Liver (tissue), 9 donors: ENCODE data around the gene EIF1B. TPM values are rescaled to one million over a fixed set of nuclear protein-coding genes. Genes with fewer than 3 reads are reported as not detected.

Source experiments
- DNase-seq: peaks from one replicate; pipeline ENCODE4 v3.0.0-alpha.2; 2017; ENCODE audit warnings: low spot score
- H3K27ac ChIP-seq, 2 donors: one replicate each; pipeline ENCODE4 v1.7.0; 2013; ENCODE audit warnings: inconsistent platforms in 2 of 2, low read length in 2 of 2, control low read depth in 1 of 2, low read depth in 1 of 2, mild to moderate bottlenecking in 1 of 2
- H3K27me3 ChIP-seq, 4 donors: one replicate each; pipeline versions ENCODE4 v1.6.1 to v1.7.0; 2013; ENCODE audit warnings: low read length in 3 of 4, inconsistent platforms in 1 of 4, mild to moderate bottlenecking in 1 of 4, moderate library complexity in 1 of 4; ENCODE audit not compliant: control insufficient read depth in 4 of 4, insufficient read depth in 4 of 4
- H3K36me3 ChIP-seq, 4 donors: one replicate each; pipeline versions ENCODE4 v1.6.1 to v1.7.0; 2013; ENCODE audit warnings: low read length in 3 of 4, mild to moderate bottlenecking in 3 of 4, low read depth in 1 of 4, moderate library complexity in 1 of 4; ENCODE audit not compliant: control insufficient read depth in 4 of 4, insufficient read depth in 3 of 4
- H3K4me1 ChIP-seq, 4 donors: one replicate each; pipeline versions ENCODE4 v1.6.1 to v1.7.0; 2013; ENCODE audit warnings: low read length in 3 of 4, mild to moderate bottlenecking in 3 of 4, moderate library complexity in 1 of 4; ENCODE audit not compliant: control insufficient read depth in 4 of 4, insufficient read depth in 4 of 4
- H3K4me3 ChIP-seq, 3 donors: one replicate each; pipeline versions ENCODE4 v1.6.1 to v1.7.0; 2013; ENCODE audit warnings: low read length in 3 of 3, control low read depth in 1 of 3, low read depth in 1 of 3, mild to moderate bottlenecking in 1 of 3
- H3K9ac ChIP-seq, 2 donors: one replicate each; pipeline ENCODE4 v1.7.0; 2013; ENCODE audit warnings: low read length in 2 of 2, mild to moderate bottlenecking in 2 of 2, moderate library complexity in 2 of 2, control low read depth in 1 of 2, low read depth in 1 of 2
- H3K9me3 ChIP-seq, 4 donors: one replicate each; pipeline versions ENCODE4 v1.6.1 to v1.7.0; 2013; ENCODE audit warnings: low read length in 3 of 4; ENCODE audit not compliant: control insufficient read depth in 4 of 4
- CTCF ChIP-seq: fragments of 150-350 bp; IDR thresholded peaks from 2 replicates; pipeline ENCODE4 v1.5.1; 2017; ENCODE audit warnings: improper control_type of control experiment, low read depth, low read length; ENCODE audit not compliant: missing input control
- EGR1 ChIP-seq, 2 donors: IDR thresholded peaks; 2 replicates each; pipeline ENCODE4 v1.6.1; 2016 to 2018; ENCODE audit warnings: antibody characterized with exemption in 2 of 2, low read depth in 2 of 2
- FOXA1 ChIP-seq: IDR thresholded peaks from 2 replicates; pipeline ENCODE4 v1.6.1; 2016; ENCODE audit warnings: antibody characterized with exemption
- FOXA2 ChIP-seq: IDR thresholded peaks from 2 replicates; pipeline ENCODE4 v1.6.1; 2016; ENCODE audit warnings: antibody characterized with exemption
- HNF4A ChIP-seq, 2 donors: conservative IDR thresholded peaks; 2 replicates each; pipeline ENCODE4 v1.6.1; 2016; ENCODE audit warnings: antibody characterized with exemption in 2 of 2, mild to moderate bottlenecking in 2 of 2
- HNF4G ChIP-seq: IDR thresholded peaks from 2 replicates; pipeline ENCODE4 v1.6.1; 2016; ENCODE audit warnings: antibody characterized with exemption
- JUND ChIP-seq, 2 donors: IDR thresholded peaks; 2 replicates each; pipeline ENCODE4 v1.6.1; 2016; ENCODE audit warnings: antibody characterized with exemption in 2 of 2
- NR2F2 ChIP-seq: IDR thresholded peaks from 2 replicates; pipeline ENCODE4 v1.6.1; 2016; ENCODE audit warnings: antibody characterized with exemption
- RAD21 ChIP-seq, 2 donors: IDR thresholded peaks; 2 replicates each; pipeline ENCODE4 v1.6.1; 2016; ENCODE audit warnings: antibody characterized with exemption in 2 of 2, mild to moderate bottlenecking in 2 of 2
- RXRA ChIP-seq, 2 donors: IDR thresholded peaks; 2 replicates each; pipeline ENCODE4 v1.6.1; 2017 to 2018; ENCODE audit warnings: antibody characterized with exemption in 2 of 2, mild to moderate bottlenecking in 1 of 2
- SP1 ChIP-seq: IDR thresholded peaks from 2 replicates; pipeline ENCODE4 v1.6.1; 2018; ENCODE audit warnings: antibody characterized with exemption, mild to moderate bottlenecking
- TAF1 ChIP-seq: conservative IDR thresholded peaks from 2 replicates; pipeline ENCODE4 v1.6.1; 2016; ENCODE audit warnings: antibody characterized with exemption, mild to moderate bottlenecking
- YY1 ChIP-seq: IDR thresholded peaks from 2 replicates; pipeline ENCODE4 v1.6.1; 2016; ENCODE audit warnings: antibody characterized with exemption, mild to moderate bottlenecking
- WGBS: extraction: QIAGEN DNeasy Blood & Tissue Kit; methylation state at CpG from one replicate; pipeline ENCODE4 v1.1.7; 2013; 5-methylcytosine and 5-hydroxymethylcytosine counted together
- polyA plus RNA-seq, 2 donors: library from polyadenylated mRNA; stranded (reverse) in 1 of 2; unstranded in 1 of 2; fragments of 200-250 nt in 1 of 2; fragments of >200 nt in 1 of 2; fragmentation: Nextera tagmentation in 1 of 2; extraction: Ambion mirVana in 1 of 2; gene quantifications; one replicate each; pipeline versions ENCODE4 v1.2.1 to v1.2.3, GENCODE V29; 2013 to 2015
- total RNA-seq, 2 donors: library from RNA; depleted of rRNA; stranded (reverse); fragments of >200 nt; gene quantifications; one replicate each; pipeline ENCODE4 v1.2.3, GENCODE V29; 2014
- donor health status: healthy.
- donor health status: healthy.
- donor health status: healthy.
- donor health status: healthy.
- donor health status: healthy.

Gene EIF1B
- total and polyA plus RNA-seq, 4 donors = 10.9 to 33.8 (median 27.8) TPM

- 67% methylated on average over 8 of the region's 8 CpGs for WGBS
- Histone ChIP-seq H3K9ac (no peak overlapping the region), H3K27ac (no peak overlapping the region), H3K36me3 (peaks cover 0 to 16% (median 14%) of the 10 kb centered on the region in 4 donors), H3K4me3 (no peak overlapping the region), H3K9me3 (no peaks in the 10 kb centered on the region), H3K4me1 (peaks cover 0 to 17% (median 6%) of the 10 kb centered on the region in 4 donors), H3K27me3 (no peaks in the 10 kb centered on the region)
- no peak for TF ChIP-seq FOXA2
- TF ChIP-seq HNF4A (conservative IDR thresholded peaks at IDR 0.05) = peak; percentile 57 to 86
- TF ChIP-seq JUND (IDR thresholded peaks at IDR 0.05) = no peak
- TF ChIP-seq TAF1 = no peak
- TF ChIP-seq RXRA (IDR thresholded peaks at IDR 0.05) = peak in 1 of 2 donors; percentile 16
- TF ChIP-seq RAD21 (IDR thresholded peaks at IDR 0.05) = no peak
- TF ChIP-seq NR2F2 = no peak
- no peak for TF ChIP-seq YY1
- TF ChIP-seq FOXA1 = no peak
- peak; percentile 13 for TF ChIP-seq SP1
- TF ChIP-seq CTCF = no peak
- TF ChIP-seq HNF4G = peak; percentile 62
- no peak for DNase-seq
Observed at GRCh38 chr3:40313975-40314860, 4.7 kb downstream of the EIF1B start.

- H3K36me3 ChIP-seq = peaks cover 0 to 11% (median 5%) of the 10 kb centered on the region in 4 donors
- H3K27me3 ChIP-seq = no peaks in the 10 kb centered on the region
- peaks cover 0 to 6% (median 2%) of the 10 kb centered on the region in 4 donors for H3K4me1 ChIP-seq
- no peak overlapping the region for H3K27ac ChIP-seq
- no peak for DNase-seq
- no peaks in the 10 kb centered on the region for H3K9me3 ChIP-seq
- no peak overlapping the region for H3K9ac ChIP-seq
- no peak overlapping the region for H3K4me3 ChIP-seq
- TF ChIP-seq CTCF (peak; percentile 94), RAD21 (IDR thresholded peaks at IDR 0.05) (peak; percentile 91), EGR1 (IDR thresholded peaks at IDR 0.05; ENCODE audit: low read depth in 2 of 2) (no peak)
- WGBS = 32% methylated on average over 6 of the region's 6 CpGs
Observed at GRCh38 chr3:40317061-40317855, 7.8 kb downstream of the EIF1B start.
